ENCODE measurements around the gene LAMA5. TPM values are rescaled to one million over a fixed set of nuclear protein-coding genes. Genes with fewer than 3 reads are reported as not detected.

Gene LAMA5
- total RNA-seq, 2 donors from 2014 or later, result 170 to 272 TPM

DNA sequence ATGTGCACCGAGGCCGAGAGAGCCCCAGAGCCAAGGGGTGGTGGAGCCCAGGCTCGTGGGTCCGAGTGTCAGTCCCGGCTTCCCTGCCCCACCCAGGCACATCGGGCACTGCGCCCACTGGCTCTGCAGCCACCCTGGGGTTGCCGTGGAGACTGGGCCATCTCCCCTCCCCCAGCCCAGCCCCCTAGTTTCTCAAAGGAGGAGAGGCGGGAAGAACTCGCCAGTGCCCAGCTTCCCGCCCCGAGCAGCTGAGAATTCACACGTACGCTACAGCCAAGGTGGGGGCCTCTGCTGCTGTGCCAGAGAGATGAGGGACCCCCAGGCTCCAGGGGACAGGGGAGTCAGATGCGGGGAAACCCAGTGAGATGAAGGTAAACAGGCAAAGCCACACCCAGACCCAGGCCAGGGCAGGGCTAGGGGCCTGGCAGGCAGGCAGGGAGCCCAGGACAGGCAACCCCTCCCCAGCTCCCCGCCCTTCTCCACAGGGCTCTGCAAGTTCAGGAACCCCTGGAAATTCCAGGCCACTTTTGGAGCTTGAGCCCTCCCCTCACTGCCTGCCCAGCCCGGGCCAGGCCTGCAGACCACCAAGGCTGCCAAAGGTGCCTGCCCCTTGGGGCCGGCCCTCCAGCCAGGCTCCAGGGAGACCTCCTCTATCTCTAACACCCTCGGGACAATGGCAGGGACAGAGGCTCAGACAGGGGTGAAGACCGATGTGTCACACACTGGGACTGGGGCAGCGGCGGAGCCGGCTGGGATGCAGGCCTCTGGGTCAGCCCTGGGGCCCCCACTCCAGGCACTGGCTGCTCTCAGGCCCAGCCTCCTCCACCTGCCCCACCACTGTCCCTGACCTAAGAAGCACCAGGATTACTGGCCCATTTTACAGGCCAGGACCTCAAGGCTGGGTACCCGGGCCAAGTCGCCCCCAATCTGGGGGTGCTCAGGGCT is 6.0 kb downstream of the LAMA5 start:
- Histone ChIP-seq H3K27me3 (replicated peaks; ENCODE audit: insufficient read depth) (no peaks in the 10 kb centered on the region), H3K36me3 (no peaks in the 10 kb centered on the region), H3K4me3 (no peak overlapping the region), H3K4me1 (replicated peaks) (peaks cover 51% of the 10 kb centered on the region), H3K27ac (peak overlapping the region; percentile 91 to 92), H3K9me3 (no peaks in the 10 kb centered on the region)
- intact Hi-C loops (cut with DNase I), result no loop called here
- TF ChIP-seq, protein P1, sequence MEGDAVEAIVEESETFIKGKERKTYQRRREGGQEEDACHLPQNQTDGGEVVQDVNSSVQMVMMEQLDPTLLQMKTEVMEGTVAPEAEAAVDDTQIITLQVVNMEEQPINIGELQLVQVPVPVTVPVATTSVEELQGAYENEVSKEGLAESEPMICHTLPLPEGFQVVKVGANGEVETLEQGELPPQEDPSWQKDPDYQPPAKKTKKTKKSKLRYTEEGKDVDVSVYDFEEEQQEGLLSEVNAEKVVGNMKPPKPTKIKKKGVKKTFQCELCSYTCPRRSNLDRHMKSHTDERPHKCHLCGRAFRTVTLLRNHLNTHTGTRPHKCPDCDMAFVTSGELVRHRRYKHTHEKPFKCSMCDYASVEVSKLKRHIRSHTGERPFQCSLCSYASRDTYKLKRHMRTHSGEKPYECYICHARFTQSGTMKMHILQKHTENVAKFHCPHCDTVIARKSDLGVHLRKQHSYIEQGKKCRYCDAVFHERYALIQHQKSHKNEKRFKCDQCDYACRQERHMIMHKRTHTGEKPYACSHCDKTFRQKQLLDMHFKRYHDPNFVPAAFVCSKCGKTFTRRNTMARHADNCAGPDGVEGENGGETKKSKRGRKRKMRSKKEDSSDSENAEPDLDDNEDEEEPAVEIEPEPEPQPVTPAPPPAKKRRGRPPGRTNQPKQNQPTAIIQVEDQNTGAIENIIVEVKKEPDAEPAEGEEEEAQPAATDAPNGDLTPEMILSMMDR (IDR thresholded peaks at IDR 0.05), result no peak
- no peak for TF ChIP-seq POLR2AphosphoS5 (IDR thresholded peaks at IDR 0.05)
- no peak for TF ChIP-seq POLR2A (IDR thresholded peaks at IDR 0.05)
- 35% methylated on average over 25 of the region's 25 CpGs for WGBS
- DNase-seq (ENCODE audit: low spot score), result no peak

DNA sequence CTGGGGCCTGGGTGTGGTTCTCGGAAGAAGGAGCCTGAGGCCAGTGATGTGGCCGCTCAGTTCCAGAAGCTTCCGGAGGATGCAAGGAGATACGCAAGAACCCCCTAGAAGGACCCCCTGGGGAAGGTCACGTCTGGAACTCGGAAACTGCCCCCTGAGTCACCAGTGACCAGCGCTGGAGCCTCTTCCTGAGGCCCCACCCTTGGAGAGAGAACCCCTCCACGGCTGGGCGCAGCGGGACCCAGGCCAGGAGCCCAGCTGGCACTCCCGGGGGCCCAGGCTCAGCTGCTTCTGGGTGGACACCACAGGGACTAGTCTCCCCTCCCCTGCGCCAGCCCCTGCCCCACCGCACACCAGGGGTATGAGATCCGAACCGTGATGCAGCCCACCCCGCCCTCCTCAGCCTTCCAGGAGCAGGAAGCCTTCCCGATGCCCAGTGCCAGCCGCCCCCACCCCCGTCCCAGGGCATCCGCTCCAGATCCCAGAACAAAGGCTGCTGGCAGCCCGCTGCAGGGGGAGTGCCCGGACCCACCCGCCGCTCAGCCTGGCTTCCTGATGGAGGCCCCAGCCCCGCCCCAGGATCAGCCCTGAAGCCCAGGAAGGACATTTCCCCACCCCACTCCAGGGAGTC is 7.5 kb downstream of the LAMA5 start:
- WGBS, result 41% methylated on average over 25 of the region's 25 CpGs
- Histone ChIP-seq H3K36me3 (no peaks in the 10 kb centered on the region), H3K4me1 (replicated peaks) (peaks cover 58% of the 10 kb centered on the region), H3K27me3 (replicated peaks; ENCODE audit: insufficient read depth) (no peaks in the 10 kb centered on the region), H3K9me3 (no peaks in the 10 kb centered on the region), H3K4me3 (no peak overlapping the region), H3K27ac (peak overlapping the region; percentile 81 to 84)
- intact Hi-C loops (cut with DNase I), result no loop called here
- DNase-seq (ENCODE audit: low spot score), result no peak
- TF ChIP-seq POLR2AphosphoS5 (IDR thresholded peaks at IDR 0.05) (no peak), POLR2A (IDR thresholded peaks at IDR 0.05) (no peak)
- TF ChIP-seq, protein P1 (IDR thresholded peaks at IDR 0.05), result no peak

DNA sequence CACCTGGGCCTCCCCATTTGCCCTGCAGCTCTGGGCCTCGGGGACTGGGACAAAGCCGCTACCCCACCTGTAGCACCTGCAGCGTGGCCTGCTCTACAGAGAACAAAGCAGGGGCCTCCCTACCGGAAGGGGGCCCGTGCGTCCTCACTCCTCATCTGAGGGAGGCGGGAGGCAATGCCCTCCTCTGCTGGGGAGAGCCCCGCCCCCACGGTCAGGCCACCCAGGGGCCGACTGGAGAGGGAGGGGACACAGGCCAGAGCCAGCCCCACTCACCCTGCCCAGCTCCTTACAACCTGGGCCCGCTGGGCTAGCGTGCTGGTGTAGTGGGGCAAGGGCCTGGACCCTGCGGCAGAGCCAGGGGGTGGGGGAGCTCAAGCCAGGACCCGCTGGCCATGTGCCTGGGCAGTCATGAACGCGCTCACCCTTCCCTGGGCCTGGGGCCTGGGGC is 8.0 kb downstream of the LAMA5 start:
- Histone ChIP-seq H3K36me3 (no peaks in the 10 kb centered on the region), H3K27me3 (replicated peaks; ENCODE audit: insufficient read depth) (no peaks in the 10 kb centered on the region), H3K9me3 (no peaks in the 10 kb centered on the region), H3K4me1 (replicated peaks) (peaks cover 56% of the 10 kb centered on the region), H3K27ac (peak overlapping the region; percentile 81 to 84), H3K4me3 (no peak overlapping the region)
- WGBS, result 44% methylated on average over 16 of the region's 16 CpGs
- TF ChIP-seq POLR2A (IDR thresholded peaks at IDR 0.05) (no peak), POLR2AphosphoS5 (IDR thresholded peaks at IDR 0.05) (no peak)
- TF ChIP-seq, protein P1 (IDR thresholded peaks at IDR 0.05), result no peak
- DNase-seq (ENCODE audit: low spot score), result no peak
- intact Hi-C loops (cut with DNase I), result no loop called here

DNA sequence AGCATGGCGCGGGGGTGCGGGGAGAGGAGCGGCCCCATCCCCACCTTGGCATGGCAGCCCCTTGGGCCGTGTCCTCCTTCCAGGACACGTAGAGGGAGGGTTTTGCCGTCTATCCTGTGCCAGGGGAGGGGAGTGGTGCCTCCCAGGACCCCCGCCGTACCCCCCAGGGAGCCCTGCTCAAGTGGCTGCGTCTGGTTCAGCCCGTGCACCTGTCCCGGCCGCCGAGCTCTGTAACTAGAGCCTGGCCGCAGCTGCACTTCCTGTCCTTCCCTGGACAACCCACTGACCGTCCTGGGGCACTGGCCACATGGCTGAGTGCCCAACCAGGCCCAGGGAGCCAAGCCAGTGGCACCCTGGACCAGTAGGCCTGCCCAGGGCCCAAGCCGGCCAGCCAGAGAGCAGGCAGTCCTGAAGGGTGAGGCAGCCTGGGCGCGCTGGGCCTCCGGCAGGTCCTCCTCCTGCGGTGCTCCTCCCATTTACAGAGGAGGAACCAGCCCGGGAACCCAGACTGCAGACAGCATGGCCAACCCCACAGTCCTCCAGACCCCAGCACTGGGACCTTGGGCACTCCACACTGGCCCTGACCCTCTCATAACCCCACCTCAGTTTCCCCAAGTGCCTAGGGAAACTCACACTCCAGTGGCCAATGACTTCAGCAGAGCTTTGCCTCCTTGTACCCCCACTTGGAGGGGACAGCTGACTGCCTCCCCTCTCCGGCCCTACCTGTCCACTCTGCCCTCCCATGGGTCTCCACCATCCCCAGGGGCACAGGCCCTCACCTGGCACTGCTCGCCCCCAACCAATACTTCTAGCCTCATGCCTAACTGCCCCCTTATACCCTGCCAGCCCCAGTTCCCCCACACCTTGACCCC is 8.7 kb downstream of the LAMA5 start:
- H3K4me3 ChIP-seq, result no peak overlapping the region

More for the DNA sequence above, 8.7 kb downstream of the LAMA5 start:
- Histone ChIP-seq H3K4me1 (replicated peaks) (peaks cover 54% of the 10 kb centered on the region), H3K27ac (peak overlapping the region; percentile 81 to 84), H3K9me3 (no peaks in the 10 kb centered on the region), H3K36me3 (no peaks in the 10 kb centered on the region), H3K27me3 (replicated peaks; ENCODE audit: insufficient read depth) (no peaks in the 10 kb centered on the region)
- TF ChIP-seq POLR2A (IDR thresholded peaks at IDR 0.05), result no peak
- TF ChIP-seq POLR2AphosphoS5 (IDR thresholded peaks at IDR 0.05), result peak; percentile 49
- 45% methylated on average over 24 of the region's 24 CpGs for WGBS
- DNase-seq (ENCODE audit: low spot score), result peak; percentile 64
- intact Hi-C loops (cut with DNase I), result no loop called here

Data from prostate gland (tissue), 2 donors.